Suprapubic skin (tissue), 4 donors: Measurements from ENCODE around the gene PGAP3.

Experiments
- POLR2A ChIP-seq, 2 donors: fragments of 450-650 bp; IDR thresholded peaks; one replicate each; pipeline ENCODE4 v1.6.1; 2017; ENCODE audit warnings: antibody characterized with exemption in 2 of 2, mild to moderate bottlenecking in 2 of 2, moderate library complexity in 2 of 2
- POLR2AphosphoS5 ChIP-seq, 3 donors: sonication (generic); formaldehyde crosslinking; IDR thresholded peaks; one replicate each; pipeline ENCODE4 v1.6.1; 2017; ENCODE audit warnings: antibody characterized with exemption in 3 of 3
- TF ChIP-seq, protein P1 (sequence below), 2 donors: fragments of 200-600 bp in 1 of 2; fragments of 450-650 bp in 1 of 2; sonication (generic) in 1 of 2; IDR thresholded peaks; one replicate each; pipeline ENCODE4 v1.5.1; 2016 to 2019; ENCODE audit warnings: antibody characterized with exemption in 2 of 2, mild to moderate bottlenecking in 1 of 2, moderate library complexity in 1 of 2

DNA sequence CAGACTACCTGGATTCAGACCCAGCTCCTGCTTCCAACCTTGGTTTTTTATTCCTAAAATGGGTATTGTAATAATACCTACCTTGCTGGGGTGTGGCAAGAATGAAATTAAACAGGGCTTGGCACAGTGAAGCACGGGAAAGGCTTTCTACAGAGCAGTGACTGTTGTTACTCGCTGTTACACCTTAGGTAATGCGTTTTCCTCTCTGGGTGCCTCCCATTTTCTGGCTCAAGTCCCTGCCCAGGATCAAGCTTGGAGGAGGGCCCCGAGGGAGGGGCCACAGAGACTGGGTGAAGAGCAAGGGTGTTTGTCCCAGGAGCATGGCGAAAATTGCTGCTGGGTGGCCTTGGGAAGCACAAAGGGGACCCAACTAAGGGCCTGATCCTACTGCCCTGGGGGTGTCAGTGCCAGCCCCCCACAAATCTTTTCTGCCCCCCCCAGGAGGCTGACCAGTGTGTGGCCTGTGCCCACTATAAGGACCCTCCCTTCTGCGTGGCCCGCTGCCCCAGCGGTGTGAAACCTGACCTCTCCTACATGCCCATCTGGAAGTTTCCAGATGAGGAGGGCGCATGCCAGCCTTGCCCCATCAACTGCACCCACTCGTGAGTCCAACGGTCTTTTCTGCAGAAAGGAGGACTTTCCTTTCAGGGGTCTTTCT, 29.2 kb upstream of the PGAP3 start:
- TF ChIP-seq, protein P1, sequence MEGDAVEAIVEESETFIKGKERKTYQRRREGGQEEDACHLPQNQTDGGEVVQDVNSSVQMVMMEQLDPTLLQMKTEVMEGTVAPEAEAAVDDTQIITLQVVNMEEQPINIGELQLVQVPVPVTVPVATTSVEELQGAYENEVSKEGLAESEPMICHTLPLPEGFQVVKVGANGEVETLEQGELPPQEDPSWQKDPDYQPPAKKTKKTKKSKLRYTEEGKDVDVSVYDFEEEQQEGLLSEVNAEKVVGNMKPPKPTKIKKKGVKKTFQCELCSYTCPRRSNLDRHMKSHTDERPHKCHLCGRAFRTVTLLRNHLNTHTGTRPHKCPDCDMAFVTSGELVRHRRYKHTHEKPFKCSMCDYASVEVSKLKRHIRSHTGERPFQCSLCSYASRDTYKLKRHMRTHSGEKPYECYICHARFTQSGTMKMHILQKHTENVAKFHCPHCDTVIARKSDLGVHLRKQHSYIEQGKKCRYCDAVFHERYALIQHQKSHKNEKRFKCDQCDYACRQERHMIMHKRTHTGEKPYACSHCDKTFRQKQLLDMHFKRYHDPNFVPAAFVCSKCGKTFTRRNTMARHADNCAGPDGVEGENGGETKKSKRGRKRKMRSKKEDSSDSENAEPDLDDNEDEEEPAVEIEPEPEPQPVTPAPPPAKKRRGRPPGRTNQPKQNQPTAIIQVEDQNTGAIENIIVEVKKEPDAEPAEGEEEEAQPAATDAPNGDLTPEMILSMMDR (IDR thresholded peaks at IDR 0.05), result no peak
- TF ChIP-seq POLR2A (IDR thresholded peaks at IDR 0.05), result no peak
- TF ChIP-seq POLR2AphosphoS5 (IDR thresholded peaks at IDR 0.05), result no peak
